AG09309 (cell line): ENCODE data around the gene STX2.
"Not testable (repeated sequence)": the region's sequence is repeated elsewhere in the genome, so short reads cannot be mapped to it uniquely, and the experiment has no call there.

ENCODE experiments used
- DNase-seq: peaks from one replicate; pipeline ENCODE4 v3.0.0-alpha.2; 2010; ENCODE audit warnings: low read depth
- H3K4me3 ChIP-seq: 2 replicates; pipeline ENCODE4 v1.5.1; 2011; ENCODE audit warnings: mild to moderate bottlenecking, low read depth, low read length, moderate library complexity; ENCODE audit not compliant: control insufficient read depth
- CTCF ChIP-seq: IDR thresholded peaks from 2 replicates; pipeline ENCODE4 v1.5.1; 2011; ENCODE audit warnings: mild to moderate bottlenecking, low read depth, low read length, inconsistent platforms; ENCODE audit not compliant: insufficient read depth, control insufficient read depth; ENCODE audit errors: missing control alignments

Gene STX2

DNA sequence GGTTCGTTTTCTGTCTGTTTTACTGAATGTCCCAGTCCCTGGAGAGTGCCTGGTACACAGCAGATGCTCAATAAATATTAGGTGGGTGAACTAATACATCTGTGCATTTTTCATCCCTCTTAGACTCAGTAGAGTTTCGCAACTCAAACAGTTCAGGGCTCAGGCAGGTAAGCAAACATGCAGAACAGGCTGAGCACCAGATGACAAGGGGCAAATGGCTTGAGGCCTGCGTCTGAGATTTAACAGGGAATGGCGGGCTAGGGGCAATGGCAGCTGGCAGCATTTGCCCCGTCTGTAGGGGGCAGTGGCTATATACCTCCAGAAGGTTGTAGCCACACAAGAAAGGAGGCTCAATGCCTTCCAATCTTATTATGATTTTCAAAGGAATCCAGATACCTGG is 24.2 kb upstream of the STX2 start:
- H3K4me3 ChIP-seq: no peak overlapping the region
- TF ChIP-seq CTCF: no peak
- DNase-seq: no peak

DNA sequence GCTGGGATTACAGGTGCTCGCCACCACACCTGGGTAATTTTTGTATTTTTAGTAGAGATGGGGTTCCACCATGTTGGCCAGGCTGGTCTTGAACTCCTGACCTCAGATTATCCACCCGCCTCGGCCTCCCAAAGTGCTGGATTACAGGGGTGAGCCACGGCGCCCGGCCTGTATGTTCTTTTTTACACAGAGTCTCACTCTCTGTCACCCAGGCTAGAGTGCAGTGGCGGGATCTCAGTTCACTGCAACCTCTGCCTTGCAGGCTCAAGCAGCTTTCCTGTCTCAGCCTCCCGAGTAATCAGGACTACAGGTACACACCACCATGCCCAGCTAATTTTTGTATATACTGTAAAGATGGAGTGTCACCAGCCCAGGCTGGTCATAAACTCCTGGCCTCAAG is 23.7 kb upstream of the STX2 start:
- not testable (repeated sequence) for H3K4me3 ChIP-seq, DNase-seq

- TF ChIP-seq CTCF: no peak
- no peak overlapping the region for H3K4me3 ChIP-seq
- no peak for DNase-seq
Measured at GRCh38 chr12:130862161-130862560, 23.1 kb upstream of the STX2 start.

DNA sequence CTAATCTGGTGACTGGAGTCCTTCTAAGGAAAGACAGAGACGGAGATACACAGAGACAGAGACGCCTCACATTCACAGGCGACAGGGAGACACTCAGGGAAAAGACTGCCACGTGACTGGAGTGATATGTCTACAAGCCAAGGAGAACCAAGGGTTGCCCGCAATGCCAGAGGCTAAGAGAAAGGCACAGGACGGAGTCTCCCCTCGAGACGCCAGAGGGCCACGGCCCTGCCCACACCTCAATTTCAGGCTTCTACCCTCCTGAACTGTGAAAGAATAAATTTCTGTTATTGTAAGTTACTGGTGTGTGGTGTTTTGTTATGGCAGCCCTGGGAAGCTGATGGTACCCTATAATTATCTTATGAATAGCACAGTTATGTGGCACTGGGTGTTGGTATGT is 21.3 kb upstream of the STX2 start:
- DNase-seq: no peak
- TF ChIP-seq CTCF: no peak
- H3K4me3 ChIP-seq: no peak overlapping the region

GRCh38 chr12:130859161-130859560 is 20.1 kb upstream of the STX2 start:
- no peak overlapping the region for H3K4me3 ChIP-seq
- no peak for DNase-seq
- no peak for TF ChIP-seq CTCF

GRCh38 chr12:130858084-130858483 is 19.0 kb upstream of the STX2 start:
- TF ChIP-seq CTCF: no peak
- no peak overlapping the region for H3K4me3 ChIP-seq
- no peak for DNase-seq

GRCh38 chr12:130856088-130856487 is 17.0 kb upstream of the STX2 start:
- H3K4me3 ChIP-seq: no peak overlapping the region
- no peak for DNase-seq
- no peak for TF ChIP-seq CTCF

GRCh38 chr12:130850418-130851021 is 11.5 kb upstream of the STX2 start:
- no peak for TF ChIP-seq CTCF
- DNase-seq: no peak
- no peak overlapping the region for H3K4me3 ChIP-seq
